GM21515 (cell line): ENCODE measurements around the gene ABHD17C.

Experiments
- ATAC-seq: cut with Tn5 transposase; IDR thresholded peaks from one replicate; pipeline ENCODE4 v1.9.1; 2021; ENCODE audit not compliant: unreplicated experiment

Gene ABHD17C

DNA sequence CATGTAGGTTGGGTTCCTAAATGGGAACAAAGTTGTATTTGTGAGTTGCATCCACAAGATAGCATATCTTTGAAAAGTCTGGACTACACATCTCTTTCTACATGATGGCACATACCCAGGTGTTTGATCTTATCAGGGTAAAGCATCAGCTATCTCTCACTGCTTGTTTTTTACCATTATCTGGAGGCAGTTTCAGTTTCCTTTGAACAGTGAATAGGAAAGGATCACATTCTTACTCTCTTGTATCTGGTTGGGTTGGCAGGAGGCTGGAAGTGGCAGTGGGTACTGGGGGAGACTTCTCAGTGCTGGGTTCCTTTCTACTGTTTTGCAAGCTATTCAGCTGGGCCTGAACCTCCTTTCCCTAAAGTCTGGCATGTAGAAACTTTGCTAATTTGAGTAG, 88.2 kb downstream of the ABHD17C start:
- no peak for ATAC-seq

DNA sequence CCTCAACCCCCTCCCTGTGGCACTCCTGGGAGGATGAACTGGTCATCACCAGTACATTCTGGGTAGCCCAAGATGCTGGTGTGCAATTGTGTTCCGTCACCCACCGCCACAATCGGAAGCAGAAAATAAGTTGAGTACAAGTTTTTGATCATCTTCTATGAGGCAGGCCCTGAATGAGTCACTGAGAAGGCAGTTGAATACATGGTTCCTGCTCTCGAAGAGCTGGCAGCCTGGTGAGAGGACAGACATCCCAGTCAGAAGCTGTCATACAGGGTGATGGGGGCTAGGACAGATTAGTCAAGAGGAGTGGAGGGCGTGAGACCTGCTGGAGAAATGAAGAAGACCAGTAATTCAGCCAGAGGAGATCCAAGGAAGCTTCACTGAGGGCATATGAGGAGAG, 90.2 kb downstream of the ABHD17C start:
- no peak for ATAC-seq

DNA sequence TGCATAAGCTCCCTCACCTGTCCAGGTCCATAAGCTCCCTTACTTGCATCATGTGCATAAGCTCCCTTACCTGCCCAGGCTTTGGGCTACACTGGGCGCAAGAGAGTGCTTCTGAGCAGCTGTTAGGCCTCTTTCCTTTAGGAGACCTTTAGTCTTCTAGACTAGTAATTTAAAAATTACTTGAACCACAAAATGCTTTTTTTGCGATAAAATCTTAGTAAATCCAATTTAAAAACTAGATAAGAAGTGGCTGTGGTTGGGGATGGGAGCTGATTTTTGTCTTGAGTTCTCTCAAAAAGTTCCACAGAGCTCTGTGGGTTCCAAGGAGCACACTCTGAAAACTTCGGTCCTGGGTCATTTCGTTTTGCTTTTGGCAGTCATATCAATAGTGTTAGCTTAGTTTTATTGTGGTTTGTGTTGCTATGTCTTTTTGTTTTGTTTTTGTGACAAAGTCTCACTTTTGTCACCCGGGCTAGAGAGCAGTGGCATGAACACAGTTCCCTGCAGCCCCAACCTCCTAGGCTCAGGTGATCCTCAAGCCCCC, 90.8 kb downstream of the ABHD17C start:
- ATAC-seq: no peak

DNA sequence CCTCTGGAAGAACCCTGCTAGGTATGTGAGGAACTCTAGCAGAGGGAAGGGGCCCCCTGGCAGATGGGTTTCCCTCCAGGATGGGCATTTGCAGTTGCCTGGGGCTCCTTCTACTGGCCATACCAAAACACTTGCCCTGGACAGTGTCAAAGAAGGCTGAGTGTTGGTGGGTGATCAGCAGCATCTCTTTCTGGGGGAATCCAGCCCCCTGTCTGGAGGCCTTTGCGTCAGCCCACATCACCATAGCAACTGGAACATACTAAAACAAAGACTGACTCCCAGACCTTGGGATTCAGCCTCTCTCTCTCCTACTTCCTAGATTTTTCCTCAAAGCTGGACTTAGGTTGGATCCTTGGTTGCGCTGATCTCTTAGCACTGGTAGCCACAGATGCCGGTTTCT, 92.2 kb downstream of the ABHD17C start:
- no peak for ATAC-seq

DNA sequence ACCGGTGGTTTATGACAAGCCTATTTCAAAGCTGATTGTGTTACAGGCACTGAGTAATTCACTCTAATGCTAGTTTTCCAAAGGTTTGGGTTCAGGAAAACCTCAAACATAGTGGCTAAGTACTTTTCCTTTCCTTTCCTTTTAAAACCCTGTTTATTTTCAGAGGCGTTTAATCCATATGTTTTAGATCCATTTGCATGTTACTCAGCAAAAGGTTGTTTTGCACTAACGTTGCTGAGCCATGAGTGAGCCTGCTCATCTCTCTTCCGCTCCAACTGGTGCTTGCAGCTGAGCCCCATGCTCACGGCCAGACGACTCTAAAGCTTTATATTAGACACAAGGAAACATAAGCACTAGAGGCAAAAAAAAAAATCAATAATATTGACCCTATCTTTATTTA, 93.4 kb downstream of the ABHD17C start:
- no peak for ATAC-seq

DNA sequence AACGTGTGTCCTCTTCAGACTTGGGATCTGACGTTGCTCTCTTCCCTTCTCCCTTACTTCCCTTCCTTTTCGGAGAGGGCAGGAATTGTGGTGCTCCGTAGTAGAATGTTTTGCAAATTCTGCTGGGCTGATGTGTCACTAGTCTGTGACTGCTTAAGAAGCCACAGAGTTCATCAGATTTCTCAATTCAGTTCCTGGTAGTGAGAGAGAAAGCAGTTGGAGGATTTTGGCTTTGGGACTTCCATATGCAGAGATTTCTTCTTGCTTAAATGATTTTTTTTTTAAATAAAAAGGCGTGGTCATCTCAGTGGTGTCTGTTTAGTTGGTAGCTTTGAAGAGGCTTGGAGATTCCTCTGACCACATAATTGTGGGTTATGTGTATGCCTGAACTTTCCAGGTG, 94.2 kb downstream of the ABHD17C start:
- ATAC-seq: no peak

DNA sequence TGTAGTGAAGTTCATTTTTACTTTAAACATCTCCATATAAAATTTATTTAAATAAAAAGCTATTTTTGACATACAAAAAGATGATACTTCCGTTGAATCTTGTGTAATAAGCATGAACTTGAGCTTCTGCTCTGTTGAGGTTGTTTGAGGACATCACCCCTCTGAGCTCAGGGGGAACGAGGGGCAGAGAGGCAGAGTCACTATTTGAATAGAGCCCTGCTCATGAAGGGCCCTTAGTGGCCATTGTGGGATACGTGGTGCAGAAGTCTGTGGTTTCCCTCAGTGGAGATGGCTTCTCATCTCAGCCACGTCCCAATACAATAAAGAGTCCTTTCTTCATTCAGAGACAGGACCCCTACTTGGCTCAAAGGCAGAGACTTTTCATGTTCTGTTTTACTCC, 94.7 kb downstream of the ABHD17C start:
- ATAC-seq: no peak

DNA sequence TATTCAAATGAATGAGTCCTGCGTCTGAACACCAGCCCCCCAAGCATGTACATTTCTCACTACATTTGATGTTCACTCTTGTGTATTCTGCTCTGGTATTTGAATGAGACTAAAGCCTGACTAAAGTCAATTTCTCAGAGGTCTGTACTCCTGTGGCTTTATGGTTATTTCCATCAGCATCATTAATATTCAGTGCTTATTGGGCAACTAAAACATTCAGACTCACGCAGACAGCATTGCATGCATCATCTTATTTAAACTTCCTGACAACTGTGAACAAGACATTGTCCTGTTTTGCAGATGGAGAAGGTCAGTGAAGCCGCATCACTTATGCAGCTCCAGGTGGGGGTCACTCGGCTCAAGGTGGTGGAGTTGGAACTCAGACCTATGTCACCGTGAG, 95.1 kb downstream of the ABHD17C start:
- no peak for ATAC-seq

DNA sequence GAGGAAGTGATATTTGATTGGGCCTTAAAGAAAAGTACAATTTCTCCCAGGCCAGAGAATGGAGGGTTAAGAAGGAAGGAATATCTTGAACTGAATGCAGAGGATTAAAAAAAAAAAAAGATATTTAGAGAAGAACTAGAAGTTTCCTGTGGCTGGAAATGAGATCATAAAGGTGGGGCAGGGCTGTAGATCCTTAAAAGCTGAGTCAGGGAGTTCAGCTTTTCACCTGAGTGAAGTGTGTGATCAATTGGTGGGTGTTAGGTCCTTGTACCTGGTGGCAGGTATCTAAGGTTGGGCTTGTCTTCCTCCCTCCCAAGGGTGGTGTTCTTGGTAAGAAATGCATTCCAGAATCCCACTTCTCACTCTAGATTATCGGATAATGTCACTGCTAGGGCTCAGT, 95.9 kb downstream of the ABHD17C start:
- no peak for ATAC-seq

DNA sequence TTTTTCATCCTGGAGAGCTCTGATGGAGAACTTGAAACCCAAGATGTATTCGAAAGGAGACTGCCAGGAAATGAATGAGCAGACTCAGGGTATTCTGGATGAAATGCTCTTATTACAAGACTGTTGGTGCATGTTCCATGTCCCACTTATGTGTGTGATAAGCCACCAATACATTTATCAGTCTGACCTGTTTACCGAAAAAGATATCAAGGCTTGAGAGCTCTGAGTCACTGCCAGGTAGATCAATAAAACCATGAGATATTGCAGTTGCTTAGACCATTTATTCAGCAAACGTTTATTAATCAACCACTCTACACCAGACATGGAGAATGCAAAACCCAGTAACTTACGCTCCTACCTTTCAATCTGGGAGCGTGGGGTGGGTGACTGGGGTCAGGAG, 101.3 kb downstream of the ABHD17C start:
- ATAC-seq: no peak

DNA sequence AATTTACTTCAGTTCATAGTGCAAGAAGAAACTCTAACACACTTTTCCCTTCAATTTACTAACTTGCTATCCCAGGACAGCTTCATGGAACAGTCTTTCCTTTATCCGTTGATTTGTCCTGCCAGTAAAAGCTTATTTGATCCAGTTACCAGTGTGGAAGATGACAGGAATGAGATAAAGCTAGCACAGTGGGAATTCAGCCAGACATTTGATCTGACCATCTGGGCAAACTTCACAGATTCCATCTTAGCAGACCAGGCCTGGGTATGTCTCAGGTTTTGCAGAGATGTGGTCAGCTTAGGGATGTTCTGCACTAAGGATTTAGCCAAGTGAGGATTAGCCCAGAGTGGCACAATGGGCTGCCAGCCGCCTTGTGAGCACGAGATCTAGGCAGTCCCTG, 103.8 kb downstream of the ABHD17C start:
- ATAC-seq: no peak

DNA sequence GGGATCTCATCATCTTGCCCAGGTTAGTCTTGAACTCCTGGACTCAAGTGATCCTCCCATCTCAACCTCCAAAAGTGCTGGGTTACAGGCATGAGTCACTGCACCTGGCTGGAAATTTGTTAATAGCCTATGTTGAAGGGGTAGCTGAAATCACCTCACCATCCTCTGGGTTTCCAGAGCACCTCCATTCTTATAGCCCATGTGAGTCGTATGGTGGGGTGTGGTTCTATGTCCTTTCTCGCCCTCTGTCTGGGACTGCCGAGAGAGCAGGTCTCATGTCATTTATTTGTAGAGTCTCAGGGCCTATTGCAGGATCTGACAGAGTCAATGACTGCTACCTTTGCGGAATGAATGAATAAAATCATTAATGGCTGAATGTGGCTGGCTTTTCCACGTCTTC, 105.0 kb downstream of the ABHD17C start:
- no peak for ATAC-seq

DNA sequence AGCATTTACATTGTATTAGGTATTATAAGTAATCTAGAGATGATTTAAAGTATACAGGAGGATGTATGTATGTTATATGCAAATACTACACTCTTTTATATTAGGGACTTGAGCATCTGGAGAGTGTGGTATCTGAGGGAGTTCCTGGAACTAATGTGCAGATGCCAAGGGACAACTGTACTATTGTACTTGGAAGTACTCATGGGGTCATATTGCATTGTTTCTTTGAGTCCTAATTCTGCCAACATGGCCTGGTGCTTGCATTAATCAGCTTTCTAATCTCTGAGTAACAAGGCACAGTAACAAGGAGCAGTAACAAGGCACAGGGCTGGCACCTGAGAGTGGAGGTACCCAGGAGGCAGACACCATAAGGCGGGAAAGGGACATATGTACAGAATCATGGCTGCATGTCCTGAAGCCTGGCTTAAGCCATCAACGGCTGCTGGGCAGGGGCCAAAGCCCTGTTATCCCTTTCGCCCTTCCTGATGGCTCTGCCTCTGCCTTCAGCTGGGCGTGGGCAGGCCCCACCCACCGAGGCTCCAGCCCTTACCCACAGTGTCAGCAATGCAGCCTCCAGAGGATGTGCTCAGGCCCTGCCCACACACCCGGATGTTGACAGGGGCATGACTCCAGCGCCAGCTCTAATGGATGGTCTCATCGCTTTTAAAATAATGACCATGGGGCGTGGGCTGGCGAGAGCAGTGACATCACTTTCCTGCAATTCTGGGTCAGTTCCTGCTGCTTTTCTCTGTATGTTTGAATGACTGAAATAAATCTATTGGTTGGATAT, 107.0 kb downstream of the ABHD17C start:
- no peak for ATAC-seq

DNA sequence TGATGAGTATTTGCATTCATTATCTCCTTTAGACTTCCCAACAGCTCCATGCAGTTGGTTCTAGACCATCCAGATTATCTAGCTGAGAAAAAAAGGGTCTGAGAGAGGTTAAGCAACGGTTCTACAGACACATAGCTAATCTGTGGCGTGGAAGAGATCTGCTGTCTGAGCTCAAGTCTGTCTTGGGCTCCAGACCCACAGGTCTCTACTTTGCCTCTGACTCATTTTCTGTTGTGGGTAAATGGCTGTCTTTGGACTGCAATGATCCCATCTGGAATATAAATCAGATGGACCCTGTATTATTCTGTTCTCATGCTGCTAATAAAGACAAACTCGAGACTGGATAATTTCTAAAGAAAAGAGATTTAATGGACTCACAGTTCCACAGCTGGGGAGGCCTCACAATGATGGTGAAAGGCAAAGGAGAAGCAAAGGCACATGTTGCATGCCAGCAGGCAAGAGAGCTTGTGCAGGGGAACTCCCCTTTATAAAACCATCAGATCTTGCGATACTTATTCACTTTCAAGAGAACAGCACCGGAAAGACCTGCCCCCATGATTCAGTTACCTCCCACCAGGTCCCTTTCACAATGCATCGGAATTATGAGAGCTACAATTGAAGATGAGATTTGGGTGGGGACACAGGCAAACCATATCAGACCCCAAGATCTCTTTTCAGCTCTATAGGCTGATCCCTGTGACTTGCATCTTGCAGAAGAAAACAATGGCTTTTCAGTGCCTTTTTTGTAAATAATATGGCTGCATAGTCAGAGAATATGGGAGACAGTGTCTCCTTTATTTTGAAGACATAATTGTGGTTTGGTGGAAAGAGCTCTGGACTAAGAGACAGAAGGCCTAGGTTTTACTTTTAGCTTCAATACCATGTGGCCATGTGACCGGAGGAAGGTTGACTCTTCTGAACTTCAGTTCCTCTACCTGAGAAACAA, 108.7 kb downstream of the ABHD17C start:
- ATAC-seq: no peak

DNA sequence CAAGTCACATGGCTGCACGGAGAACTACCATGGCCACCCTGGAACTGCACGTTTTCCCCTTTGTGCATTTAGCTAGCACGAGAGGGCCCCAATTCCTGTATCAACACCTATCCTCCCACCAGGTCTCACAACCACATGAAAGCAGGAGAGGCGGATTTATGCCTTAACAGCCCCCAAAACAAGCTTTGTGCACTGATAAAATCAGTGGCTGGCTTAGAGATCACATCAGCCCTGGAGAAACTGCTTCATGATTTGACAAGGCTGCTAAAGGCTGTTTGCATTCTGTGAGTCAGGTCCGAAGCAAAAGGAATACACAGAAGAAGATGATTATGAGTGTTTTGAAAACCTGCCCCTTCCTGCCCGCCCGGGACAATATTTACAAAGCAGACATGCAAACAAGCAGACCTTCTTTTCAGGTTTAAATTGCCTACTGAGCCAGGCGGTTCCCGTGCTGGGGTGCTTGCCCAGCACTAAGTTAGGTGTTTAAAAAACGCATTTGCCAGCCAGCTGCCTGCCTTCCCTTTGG, 109.9 kb downstream of the ABHD17C start:
- no peak for ATAC-seq
